Measurements from ENCODE around the gene CHMP5. TPM values are rescaled to one million over a fixed set of nuclear protein-coding genes. Genes with fewer than 3 reads are reported as not detected.

CHMP5 gene
- total RNA-seq, 1 experiment from 2014 or later: 47.6 TPM

- no CpG with 5 or more reads among the region's 2 CpGs for WGBS (ENCODE audit: extremely low coverage, insufficient read length, low lambda C conversion rate)
- H3K56ac ChIP-seq (ENCODE audit: insufficient read length, low read depth, low read length): no peak overlapping the region
These were observed 28.9 kb downstream of the CHMP5 start for GRCh38 chr9:33293782-33294181.

More at GRCh38 chr9:33293782-33294181, 28.9 kb downstream of the CHMP5 start:
- no peak overlapping the region for H3K4me2 ChIP-seq (ENCODE audit: insufficient read depth, insufficient read length, low read length)
- no peak overlapping the region for H2BK5ac ChIP-seq (ENCODE audit: insufficient read length, low read length)
- peaks cover 16% of the 10 kb centered on the region; the same call in 1 of the 2 replicates for H3K79me2 ChIP-seq (ENCODE audit: insufficient read depth, low read length)
- Mint-ChIP-seq H3K36me3 (ENCODE audit: insufficient read depth in 1 of 3, low read depth in 3 of 3) (peaks cover 20 to 57% (median 51%) of the 10 kb centered on the region in 3 experiments; a peak in 6 of 7 replicates), H3K27me3 (ENCODE audit: low read depth) (no peaks in the 10 kb centered on the region), H3K27ac (no peak overlapping the region), H3K4me1 (peaks cover 7 to 13% of the 10 kb centered on the region in 2 experiments; a peak in 3 of 4 replicates), H3K9me3 (peaks cover 0 to 2% of the 10 kb centered on the region in 2 experiments; a peak in 2 of 5 replicates), H3K4me3 (no peak overlapping the region; a peak in 1 of 5 replicates)
- no peak overlapping the region for H3K4ac ChIP-seq (ENCODE audit: low read depth, low read length)
- H3K18ac ChIP-seq (ENCODE audit: insufficient read length, low read depth, low read length): no peak overlapping the region
- no peak overlapping the region for H3K9ac ChIP-seq (ENCODE audit: extremely low read depth, insufficient read length, low read length)
- H4K20me1 ChIP-seq (ENCODE audit: control insufficient read depth, insufficient read depth, insufficient read length): no peaks in the 10 kb centered on the region
- no peak overlapping the region for H2BK15ac ChIP-seq (ENCODE audit: low read depth, low read length)
- no peak for DNase-seq
- H3K9me3 ChIP-seq (ENCODE audit: control insufficient read depth, low read depth, low read length): no peaks in the 10 kb centered on the region
- H2AFZ ChIP-seq (ENCODE audit: low read length): no peak overlapping the region
- no peak overlapping the region for H3K14ac ChIP-seq (ENCODE audit: insufficient read depth, low read length)
- 0 out of 2 replicates have a peak, but pooled peaks cover 2% of the 10 kb centered on the region for H3K4me1 ChIP-seq (ENCODE audit: insufficient read depth, low read length)
- TF ChIP-seq CTCF (conservative IDR thresholded peaks at IDR 0.05): no peak
- H2AK5ac ChIP-seq (ENCODE audit: insufficient read length, low read length): no peak overlapping the region
- H2BK20ac ChIP-seq (ENCODE audit: low read depth, low read length, poor library complexity, severe bottlenecking): no peak overlapping the region
- H3K27me3 ChIP-seq (ENCODE audit: insufficient read depth, low read length): no peaks in the 10 kb centered on the region
- no peak overlapping the region for H3T11ph ChIP-seq (ENCODE audit: low read length)
- no peak overlapping the region for H2BK120ac ChIP-seq (ENCODE audit: low read depth, low read length, poor library complexity, severe bottlenecking)
- no peak overlapping the region for H4K8ac ChIP-seq (replicated peaks; ENCODE audit: insufficient read length, low read depth, low read length)
- no peak overlapping the region for H2BK12ac ChIP-seq (ENCODE audit: insufficient read length, low read depth, low read length)
- H3K23me2 ChIP-seq (ENCODE audit: insufficient read length, low read depth, low read length, poor library complexity, severe bottlenecking): no peaks in the 10 kb centered on the region
- H4K91ac ChIP-seq (ENCODE audit: insufficient read length, low read depth, low read length): no peak overlapping the region
- no peak overlapping the region for H3K23ac ChIP-seq (ENCODE audit: insufficient read length, low read depth, low read length)
- peaks cover 10% of the 10 kb centered on the region for H3K79me1 ChIP-seq (ENCODE audit: insufficient read depth, low read depth, low read length, poor library complexity, severe bottlenecking)
- H3K27ac ChIP-seq (ENCODE audit: insufficient read length, low read depth, low read length): no peak overlapping the region
- H4K5ac ChIP-seq (ENCODE audit: insufficient read length, low read depth, low read length): no peak overlapping the region

All from H9 (cell line).